Renal cortex interstitium (tissue), 11 donors: ENCODE measurements around the gene GALNT14. TPM values are rescaled to one million over a fixed set of nuclear protein-coding genes. Genes with fewer than 3 reads are reported as not detected.
A peak's percentile ranks its signal among the peaks of the same experiment; 100 is the strongest.

Experiments
- DNase-seq, 11 donors: peaks; one replicate each; pipeline ENCODE4 v3.0.0-alpha.2; 2013; ENCODE audit warnings: low read depth in 9 of 11, low spot score in 4 of 11; ENCODE audit errors: extremely low read depth in 1 of 11
- polyA plus RNA-seq, 3 donors: library from polyadenylated mRNA; unstranded; fragments of 120-200 nt; gene quantifications; one replicate each; pipeline ENCODE4 v1.2.1, GENCODE V29; 2013; ENCODE audit not compliant: insufficient read length in 3 of 3

Gene GALNT14
- polyA plus RNA-seq, 3 donors = 33.2 to 41.7 (median 40.9) TPM

DNA sequence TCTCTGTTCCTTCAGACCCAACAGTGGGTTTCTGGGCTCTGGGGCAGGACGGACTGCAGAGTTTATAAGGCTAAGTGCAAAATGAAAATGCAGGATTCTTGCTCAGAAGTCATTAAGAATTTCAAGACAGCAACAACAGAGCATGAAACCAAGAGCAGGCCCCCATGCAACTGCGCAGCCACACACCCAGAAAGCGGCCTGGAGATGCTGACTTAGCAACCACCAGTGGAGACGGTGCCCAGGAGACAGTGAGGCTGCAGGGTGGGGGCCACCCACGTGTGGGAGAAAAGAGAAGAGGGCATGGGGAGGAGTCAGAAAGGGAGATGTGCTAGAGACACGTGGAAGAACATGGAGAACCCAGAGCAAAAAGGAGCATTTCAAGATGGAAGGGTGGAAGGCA, 66.5 kb downstream of the GALNT14 start:
- DNase-seq = no peak

DNA sequence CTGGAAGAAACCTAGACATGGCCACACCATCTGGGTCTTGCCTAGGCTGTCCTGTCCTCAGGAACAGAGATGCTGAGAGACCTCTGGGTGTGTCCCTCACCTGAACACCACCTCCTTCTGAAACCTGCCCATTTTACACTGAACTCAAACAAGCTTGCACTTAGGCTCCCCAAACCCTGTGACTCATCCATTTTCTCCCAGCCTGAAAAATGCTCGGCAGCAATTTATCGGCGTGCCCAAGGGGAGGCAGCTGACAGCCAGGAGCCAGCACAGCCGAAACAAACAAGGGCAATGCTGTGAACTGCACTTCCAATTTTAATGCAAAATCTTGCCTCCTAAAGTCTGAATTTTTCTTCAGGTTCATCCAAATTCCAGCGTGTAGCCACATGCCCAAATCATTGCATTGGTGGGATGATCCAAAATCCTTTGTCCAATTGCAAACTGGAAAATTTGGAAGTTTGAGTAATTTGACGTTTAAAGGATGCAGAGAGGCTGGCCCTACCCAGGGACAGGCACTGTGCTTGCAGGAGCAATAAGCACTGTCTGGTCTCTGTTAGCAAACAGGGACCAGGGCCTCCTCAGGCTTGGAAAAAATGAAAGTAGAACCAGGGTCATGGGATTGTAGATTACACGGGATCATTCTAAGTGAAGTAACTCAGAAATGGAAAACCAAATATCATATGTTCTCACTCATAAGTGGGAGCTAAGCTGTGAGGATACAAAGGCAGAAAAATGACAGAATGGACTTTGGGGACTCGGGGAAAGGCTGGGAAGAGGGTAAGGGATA, 67.7 kb downstream of the GALNT14 start:
- no peak for DNase-seq

- DNase-seq = no peak
Observed at GRCh38 chr2:31069643-31070325, 68.5 kb downstream of the GALNT14 start.

DNA sequence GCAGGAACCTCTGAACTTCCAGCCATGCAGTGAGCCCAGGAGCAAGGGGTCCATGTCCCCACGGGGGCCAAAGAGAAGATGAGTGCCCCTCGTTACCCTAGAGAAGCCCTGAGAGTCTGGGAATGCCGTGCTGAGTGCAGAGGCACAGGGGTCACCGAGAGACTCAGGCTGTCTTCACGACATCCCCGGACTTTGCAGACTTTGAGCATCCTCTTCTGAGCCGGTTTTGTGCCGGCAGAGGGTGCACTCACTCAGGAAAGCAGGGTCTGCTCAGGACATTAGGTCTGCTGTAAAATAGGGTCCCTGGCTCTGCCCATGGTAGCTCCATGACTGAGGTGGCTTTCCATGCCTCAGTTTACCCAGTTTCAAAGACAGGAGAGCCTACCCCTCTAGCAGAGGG, 71.0 kb downstream of the GALNT14 start:
- DNase-seq = no peak

DNA sequence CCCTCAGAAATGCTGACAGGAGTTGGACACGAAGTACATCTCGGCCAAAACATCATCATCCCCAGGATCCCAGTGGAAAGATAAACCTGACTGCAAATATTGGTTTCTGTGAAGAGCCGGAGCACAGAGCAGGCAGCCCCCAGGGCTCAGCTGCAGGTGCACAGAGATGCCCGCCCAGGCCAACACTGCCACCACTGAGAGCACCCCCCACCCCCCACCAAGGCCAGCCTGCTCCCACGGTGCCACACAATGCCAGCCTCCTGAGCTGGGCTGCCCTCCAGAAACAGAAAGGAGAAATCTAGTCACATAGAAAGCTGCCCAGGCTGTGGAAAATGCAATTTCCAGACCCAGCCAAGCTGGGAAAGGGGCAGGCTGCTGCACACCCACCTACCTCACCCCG, 71.7 kb downstream of the GALNT14 start:
- no peak for DNase-seq

DNA sequence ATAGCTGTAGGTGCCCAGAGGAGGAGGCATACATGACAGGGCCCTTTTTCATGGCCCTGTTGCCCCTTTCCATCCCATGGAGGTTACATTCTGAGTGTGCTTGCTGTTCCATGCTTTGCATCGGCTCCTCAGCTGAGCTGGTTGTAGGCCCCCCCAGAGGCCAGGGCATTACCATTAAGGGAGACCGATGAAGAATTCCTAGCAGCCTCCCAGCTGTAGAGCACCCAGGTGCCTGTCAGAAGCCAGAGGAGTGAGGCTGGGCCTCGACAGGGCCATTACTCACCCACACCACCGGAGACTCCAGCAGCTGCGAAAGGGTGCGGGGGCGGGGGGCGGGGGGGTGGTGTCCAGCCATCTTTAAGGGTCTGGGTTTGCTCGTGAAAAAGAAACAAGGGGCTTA, 72.2 kb downstream of the GALNT14 start:
- DNase-seq = peak in 2 of 11 donors; percentile 20 to 28

- DNase-seq = no peak
Observed at GRCh38 chr2:31065356-31065755, 72.9 kb downstream of the GALNT14 start.

DNA sequence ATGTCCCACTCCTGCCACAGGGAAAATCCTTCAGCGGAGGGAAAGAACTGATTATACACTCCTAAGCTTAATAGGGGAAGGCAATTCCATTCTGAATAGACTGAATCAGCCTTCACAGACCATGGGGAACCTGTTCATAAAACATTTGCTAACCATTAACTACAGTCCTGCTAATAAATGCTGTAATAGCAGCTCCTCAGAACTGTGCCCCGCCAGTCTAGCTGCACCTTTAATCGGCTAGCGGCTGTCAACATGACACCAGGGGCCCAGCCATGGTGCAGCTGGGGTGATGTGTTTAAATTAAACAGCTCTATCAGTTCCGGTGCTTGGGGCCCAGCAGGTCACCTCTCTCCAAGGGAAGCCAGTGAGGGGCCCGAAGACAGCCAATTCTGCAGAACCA, 77.8 kb downstream of the GALNT14 start:
- peak in 6 of 11 donors; percentile 26 to 53 (median 38) for DNase-seq

- no peak for DNase-seq
Observed at GRCh38 chr2:31058096-31059035, 79.9 kb downstream of the GALNT14 start.

GRCh38 chr2:31057691-31058090, 80.5 kb downstream of the GALNT14 start:
- no peak for DNase-seq

GRCh38 chr2:31055938-31056337, 82.3 kb downstream of the GALNT14 start:
- no peak for DNase-seq

- no peak for DNase-seq
Observed at GRCh38 chr2:31054842-31055388, 83.3 kb downstream of the GALNT14 start.

DNA sequence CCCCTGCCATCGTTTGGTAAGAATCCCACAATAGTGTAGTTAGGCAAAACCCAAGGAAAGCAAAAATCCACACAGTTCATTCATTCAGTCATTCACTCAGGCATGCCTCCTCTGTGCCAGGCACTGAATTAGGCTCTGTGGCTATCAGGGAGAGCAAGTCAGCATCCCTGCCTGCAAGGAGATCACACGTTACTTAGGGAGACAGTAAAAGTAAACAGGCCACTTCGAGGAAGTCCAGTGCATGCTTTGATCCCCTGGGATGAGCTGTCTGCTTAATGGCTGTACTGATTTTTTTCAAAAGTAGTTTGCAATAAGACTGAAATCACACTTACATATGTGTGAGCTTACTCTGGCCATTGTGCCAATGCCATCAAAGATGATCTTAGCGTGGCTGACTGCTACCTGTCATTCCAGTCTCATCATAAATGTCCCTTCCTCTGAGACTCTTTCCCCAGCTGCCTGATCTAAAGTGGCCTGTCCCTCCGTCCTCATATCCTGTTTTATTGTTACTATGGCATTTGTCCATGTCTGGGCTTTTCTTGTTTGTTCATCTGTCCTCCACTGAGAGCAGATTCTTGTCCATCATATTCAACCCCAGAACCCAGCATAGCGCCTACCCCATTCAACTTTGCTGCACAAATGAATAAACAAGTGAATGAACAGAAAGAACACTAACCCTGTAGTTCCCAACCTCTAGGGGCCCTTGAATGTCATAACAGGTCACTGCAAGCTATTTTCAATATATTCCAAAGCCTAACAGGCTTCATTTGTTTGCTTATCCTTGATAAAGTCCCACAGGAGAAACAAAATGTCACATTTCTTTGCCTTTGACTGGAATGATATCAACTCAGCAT, 84.1 kb downstream of the GALNT14 start:
- no peak for DNase-seq

GRCh38 chr2:31052284-31052683, 86.0 kb downstream of the GALNT14 start:
- no peak for DNase-seq

GRCh38 chr2:31051258-31052140, 86.7 kb downstream of the GALNT14 start:
- no peak for DNase-seq

DNA sequence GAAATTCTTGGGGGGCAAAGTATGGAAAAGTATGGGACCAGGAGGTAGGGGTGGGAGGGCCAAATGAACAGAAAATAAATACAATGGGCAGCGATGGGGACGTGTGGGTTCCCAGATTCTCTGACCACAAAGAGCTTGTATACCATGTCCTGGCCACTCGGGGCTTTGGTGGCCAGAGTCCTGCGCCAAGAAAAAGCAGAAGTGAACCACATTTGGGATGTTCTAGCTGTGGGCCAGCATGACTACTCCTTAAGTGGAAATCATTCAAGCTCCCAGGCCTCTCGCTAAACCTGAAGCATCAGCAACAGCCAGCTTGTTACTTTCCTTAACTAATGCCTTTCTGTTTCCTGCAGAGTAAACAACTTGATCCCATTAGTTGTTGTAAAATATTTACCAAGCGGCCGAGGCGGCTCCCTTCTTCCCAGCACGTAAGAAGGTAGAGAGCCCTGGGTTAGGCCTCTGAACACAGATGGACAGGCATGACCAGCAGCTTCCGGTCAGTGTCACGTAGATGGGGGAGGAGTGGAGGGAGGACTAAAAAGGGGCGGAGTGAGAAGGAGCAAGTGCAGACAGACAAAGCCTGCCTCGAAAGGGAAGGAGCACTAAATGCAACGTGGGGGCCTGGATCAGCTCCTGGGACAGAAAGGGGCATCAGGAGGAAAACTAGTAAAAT, 88.2 kb downstream of the GALNT14 start:
- DNase-seq = peak in 7 of 11 donors; percentile 7 to 63 (median 30)

DNA sequence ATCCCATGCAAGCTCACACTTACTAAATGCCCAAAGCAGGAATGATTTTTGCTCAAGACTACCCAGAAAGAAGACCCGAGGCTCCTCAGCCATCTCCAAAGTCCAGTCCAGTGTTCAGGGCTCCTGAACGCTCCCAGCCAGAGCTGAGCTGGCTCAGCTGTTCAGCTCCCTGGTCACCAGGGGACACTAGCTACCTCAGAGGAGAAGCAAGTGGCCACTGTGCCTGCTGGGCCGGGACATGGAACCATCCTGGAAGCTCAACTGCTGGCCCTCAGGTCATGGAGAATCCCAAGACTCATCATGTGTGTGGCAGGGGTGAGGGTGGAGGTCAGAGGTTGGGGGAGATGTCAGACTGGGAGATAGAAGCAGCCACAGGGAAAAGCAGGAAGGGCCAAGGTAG, 89.0 kb downstream of the GALNT14 start:
- no peak for DNase-seq
